HG02763 (cell line): ENCODE measurements around the gene MAP4K1.
"Not testable (repeated sequence)": the region's sequence is repeated elsewhere in the genome, so short reads cannot be mapped to it uniquely, and the experiment has no call there.

Experiments
- ATAC-seq: cut with Tn5 transposase; IDR thresholded peaks from one replicate; pipeline ENCODE4 v1.9.1; 2021; ENCODE audit warnings: mild to moderate bottlenecking, moderate library complexity; ENCODE audit not compliant: unreplicated experiment

Gene MAP4K1

DNA sequence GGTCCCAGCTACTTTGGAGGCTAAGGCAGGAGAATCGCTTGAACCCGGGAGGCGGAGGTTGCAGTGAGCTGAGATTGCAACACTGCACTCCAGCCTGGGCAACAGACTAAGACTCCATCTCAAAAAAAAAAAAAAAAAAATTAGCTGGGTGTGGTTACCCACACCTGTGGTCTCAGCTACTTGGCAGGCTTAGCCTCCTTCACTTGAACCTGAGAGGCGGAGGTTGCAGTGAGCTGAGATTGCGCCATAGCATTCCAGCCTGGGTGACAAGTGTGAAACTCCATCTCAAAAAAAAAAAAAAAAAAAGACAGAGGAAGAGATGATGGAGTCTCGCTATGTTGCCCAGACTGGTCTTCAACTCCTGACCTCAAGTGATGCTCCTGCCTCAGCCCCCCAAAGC is 38.4 kb downstream of the MAP4K1 start:
- ATAC-seq = not testable (repeated sequence)

DNA sequence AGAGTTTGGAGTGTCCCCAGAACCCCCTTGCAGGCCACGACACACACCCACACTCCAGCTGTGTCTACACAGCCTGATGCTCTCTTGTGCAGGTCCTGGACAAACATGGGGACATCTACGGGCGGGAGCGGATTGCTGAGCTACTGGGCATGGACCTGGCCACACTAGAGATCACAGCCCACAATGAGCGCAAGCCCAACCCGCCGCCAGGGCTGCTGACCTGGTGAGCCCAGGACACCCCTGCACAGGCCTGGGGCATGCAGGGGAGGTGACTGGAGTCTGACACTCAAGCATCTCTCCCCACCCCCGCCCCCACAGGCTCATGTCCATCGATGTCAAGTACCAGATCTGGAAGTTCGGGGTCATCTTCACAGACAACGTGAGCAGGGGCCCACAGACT is 39.9 kb downstream of the MAP4K1 start:
- no peak for ATAC-seq

DNA sequence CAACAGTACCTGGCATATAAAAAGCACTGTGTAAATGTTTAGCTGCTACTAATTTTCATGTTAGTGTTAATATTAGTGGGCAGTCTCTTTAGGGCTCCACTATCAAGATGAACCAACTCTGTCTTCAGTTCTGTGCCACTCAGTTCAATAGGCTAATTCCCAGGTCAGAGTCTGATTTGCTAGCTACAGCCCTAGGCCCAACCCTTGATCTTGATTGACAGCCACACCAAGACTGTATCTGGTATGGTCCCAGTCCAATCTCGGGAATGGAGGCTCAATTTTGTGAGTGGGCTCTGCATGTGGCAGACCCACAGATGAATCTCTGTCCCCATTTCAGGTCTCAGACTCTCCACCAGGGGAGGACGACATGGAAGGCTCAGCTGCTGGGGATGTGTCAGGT is 46.1 kb downstream of the MAP4K1 start:
- no peak for ATAC-seq

- ATAC-seq = no peak
Measured at GRCh38 chr19:38569368-38569983, 48.3 kb downstream of the MAP4K1 start.

GRCh38 chr19:38565691-38566105 is 52.1 kb downstream of the MAP4K1 start:
- no peak for ATAC-seq

DNA sequence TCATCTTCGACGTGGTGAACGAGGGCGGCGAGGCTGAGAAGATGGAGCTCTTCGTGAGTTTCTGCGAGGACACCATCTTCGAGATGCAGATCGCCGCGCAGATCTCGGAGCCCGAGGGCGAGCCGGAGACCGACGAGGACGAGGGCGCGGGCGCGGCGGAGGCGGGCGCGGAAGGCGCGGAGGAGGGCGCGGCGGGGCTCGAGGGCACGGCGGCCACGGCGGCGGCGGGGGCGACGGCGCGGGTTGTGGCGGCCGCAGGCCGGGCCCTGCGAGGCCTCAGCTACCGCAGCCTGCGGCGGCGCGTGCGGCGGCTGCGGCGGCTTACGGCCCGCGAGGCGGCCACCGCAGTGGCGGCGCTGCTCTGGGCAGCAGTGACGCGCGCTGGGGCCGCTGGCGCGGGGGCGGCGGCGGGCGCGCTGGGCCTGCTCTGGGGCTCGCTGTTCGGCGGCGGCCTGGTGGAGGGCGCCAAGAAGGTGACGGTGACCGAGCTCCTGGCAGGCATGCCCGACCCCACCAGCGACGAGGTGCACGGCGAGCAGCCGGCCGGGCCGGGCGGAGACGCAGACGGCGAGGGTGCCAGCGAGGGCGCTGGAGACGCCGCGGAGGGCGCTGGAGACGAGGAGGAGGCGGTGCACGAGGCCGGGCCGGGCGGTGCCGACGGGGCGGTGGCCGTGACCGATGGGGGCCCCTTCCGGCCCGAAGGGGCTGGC is 52.6 kb downstream of the MAP4K1 start:
- no peak for ATAC-seq

GRCh38 chr19:38563475-38563874 is 54.3 kb downstream of the MAP4K1 start:
- no peak for ATAC-seq

- no peak for ATAC-seq
Measured at GRCh38 chr19:38562096-38562495, 55.7 kb downstream of the MAP4K1 start.

DNA sequence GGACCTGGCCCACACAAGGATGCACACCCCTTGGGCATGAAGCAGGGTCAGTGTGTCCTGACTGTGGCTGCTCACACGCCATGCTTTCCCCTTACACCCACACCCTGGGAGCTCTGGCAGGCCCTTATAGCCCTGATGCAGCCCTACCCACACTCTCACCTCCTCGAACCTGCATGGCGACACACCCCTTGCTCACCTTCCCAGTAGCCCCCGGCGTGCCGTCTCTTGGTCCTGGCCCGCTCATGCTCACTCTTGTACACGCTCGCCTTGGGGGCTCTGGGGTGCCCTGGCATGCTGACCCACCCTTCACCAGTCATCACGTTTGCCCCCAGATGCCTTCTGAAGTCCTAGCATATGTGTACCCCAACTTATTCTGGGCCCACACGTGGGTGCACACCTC is 56.1 kb downstream of the MAP4K1 start:
- ATAC-seq = no peak

GRCh38 chr19:38561053-38561606 is 56.6 kb downstream of the MAP4K1 start:
- ATAC-seq = no peak

DNA sequence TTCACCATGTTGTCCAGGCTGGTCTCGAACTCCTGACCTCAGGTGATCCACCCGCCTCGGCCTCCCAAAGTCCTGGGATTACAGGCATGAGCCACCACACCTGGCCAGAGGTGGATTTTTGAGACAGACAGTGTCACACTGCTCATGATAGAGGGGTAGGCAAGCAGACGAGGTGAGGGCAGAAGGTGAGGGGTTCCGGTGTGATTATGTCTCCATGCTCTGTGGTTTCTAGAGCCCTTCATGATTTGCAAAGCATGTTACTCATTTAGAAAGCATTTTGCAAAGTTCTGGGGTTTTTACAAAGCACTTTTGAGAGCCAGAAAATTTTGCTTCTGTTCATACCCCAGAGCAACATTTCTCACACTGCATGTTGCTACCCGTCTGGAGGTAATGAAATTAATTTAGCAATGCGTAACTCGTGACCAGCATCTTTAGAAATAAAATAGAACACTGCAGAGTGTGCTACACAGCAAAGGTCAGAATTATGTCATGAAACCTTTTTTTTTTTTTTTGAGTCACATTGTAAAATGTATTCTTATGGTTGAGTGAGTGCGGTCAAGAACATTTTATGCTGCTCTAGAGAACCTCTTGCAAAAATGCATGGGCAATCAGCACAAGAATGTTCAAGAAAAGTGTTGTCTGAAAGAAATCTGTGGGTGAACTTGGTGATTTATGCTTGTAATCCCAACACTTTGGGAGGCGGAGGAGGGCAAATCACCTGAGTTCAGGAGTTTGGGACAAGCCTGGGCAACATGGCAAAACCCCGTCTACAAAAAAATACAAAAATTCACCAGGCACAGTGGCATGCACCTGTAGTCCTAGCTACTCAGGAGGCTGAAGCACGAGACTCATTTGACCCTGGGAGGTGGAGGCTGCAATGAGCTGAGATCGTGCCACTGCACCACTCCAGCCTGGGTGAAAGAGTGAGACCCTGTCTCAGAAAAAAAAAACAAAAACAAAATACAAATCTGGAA is 58.0 kb downstream of the MAP4K1 start:
- ATAC-seq = no peak

- ATAC-seq = not testable (repeated sequence)
Measured at GRCh38 chr19:38558933-38559332, 58.8 kb downstream of the MAP4K1 start.

- ATAC-seq = no peak
Measured at GRCh38 chr19:38557205-38557799, 60.5 kb downstream of the MAP4K1 start.

- ATAC-seq = no peak
Measured at GRCh38 chr19:38556521-38557174, 61.1 kb downstream of the MAP4K1 start.

DNA sequence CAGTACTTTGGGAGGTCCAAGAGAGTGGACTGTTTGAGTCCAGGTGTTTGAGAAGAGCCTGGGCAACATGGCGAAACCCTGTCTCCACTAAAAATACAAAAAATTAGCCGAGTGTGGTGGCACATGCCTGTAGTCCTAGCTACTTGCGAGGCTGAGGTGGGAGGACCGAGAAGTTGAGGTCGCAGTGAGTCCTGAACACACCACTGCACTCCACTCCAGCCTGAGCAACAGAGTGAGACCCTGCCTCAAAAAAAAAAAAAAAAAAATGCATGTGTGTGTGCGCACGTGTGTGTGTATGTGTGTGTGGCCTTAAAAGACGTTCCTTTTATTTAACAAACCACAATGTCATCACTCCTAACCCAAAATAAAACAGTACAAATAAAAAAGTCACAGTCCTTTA is 62.6 kb downstream of the MAP4K1 start:
- ATAC-seq = no peak

DNA sequence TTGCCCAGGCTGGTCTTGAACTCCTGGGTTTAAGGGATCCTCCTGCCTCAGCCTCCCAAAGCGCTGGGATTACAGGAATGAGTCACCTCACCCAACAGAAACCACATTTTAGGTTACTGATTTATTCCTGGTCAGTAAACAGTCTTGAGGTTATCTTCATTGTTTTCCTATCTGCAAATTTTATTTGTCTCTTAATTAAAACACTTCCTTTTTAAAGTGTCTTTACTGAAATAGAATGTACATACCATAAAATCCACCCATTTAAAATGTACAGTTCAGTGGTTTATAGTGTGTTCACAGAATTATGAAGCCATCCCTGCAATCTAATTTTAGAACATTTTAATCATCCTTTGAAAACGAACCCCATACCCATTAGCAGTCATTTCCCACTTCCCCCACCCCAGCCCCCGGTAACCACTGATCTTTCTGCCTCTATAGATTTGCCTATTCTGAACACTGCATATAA is 63.0 kb downstream of the MAP4K1 start:
- ATAC-seq = no peak

DNA sequence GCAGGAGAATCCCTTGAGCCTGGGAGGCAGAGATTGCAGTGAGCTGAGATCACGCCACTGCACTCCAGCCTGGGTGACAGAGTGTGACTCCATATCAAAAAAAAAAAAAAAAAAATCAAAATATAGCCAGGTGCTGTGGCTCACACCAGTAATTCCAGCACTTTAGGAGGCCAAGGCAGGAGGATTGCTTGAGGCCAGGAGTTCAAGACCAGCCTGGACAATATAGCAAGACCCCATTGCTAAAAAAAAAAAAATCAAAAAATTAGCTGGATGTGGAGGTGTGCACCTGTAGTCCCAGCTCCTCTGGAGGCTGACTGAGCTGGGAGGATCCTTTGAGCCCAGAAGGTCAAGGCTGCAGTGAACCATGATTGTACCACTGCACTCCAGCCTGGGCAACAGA is 64.5 kb downstream of the MAP4K1 start:
- ATAC-seq = not testable (repeated sequence)

GRCh38 chr19:38551450-38551813 is 66.3 kb downstream of the MAP4K1 start:
- ATAC-seq = no peak

GRCh38 chr19:38550376-38550775 is 67.4 kb downstream of the MAP4K1 start:
- no peak for ATAC-seq

DNA sequence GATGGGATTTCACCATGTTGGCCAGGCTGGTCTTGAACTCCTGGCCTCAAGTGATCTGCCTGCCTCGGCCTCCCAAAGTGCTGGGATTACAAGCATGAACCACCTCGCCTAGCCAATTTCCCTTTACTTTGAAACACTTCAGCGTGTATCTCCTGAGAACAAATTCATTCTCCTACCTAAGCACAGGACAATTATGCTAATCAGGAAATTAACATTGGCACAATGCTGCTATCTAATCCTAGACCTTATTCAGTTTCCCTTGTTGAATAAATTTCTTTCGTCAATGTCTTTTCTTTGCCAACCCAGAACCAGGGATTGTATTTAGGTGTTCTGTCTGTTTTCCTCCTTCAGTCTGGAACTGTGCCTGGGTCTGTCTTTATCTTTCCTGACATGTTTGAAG is 67.8 kb downstream of the MAP4K1 start:
- no peak for ATAC-seq
